ENCODE results near the gene CLDN19.
"Not testable (repeated sequence)": the region's sequence is repeated elsewhere in the genome, so short reads cannot be mapped to it uniquely, and the experiment has no call there.

CLDN19 gene

DNA sequence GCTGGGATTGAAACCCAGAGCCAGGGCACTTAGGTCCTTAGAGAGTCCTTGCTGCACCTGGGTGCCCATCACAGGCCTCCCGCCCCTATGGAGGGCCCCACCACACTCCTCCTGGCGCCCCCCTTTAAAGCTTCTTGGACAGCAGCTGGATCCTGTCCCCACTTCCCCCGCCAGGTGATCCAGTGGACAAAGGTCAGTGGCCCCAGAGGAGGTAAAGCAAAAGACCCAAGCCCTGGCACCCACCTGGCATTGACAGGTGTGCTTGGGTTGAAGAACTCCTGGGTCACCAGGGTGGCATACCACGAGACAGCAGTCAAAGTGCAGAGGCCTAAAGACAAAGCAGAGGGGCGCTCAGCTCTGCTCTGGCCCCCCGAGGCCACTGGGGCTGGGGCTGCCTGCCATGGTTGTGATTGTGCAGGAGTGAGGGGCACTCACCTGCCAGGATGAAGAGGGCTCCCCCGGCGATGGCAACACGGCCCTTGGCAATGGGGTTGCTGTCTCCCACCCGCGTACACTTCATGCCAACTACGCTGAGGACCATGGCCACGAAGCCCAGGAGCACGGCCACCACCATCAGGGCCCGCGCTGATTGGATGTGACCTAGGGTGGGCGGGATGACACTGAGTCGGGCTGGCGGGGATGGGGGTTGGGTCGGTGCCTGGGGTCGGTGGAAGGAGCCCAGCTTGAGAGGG, 1.9 kb downstream of the CLDN19 start:
- no peak for DNase-seq (ENCODE audit: low spot score)

DNA sequence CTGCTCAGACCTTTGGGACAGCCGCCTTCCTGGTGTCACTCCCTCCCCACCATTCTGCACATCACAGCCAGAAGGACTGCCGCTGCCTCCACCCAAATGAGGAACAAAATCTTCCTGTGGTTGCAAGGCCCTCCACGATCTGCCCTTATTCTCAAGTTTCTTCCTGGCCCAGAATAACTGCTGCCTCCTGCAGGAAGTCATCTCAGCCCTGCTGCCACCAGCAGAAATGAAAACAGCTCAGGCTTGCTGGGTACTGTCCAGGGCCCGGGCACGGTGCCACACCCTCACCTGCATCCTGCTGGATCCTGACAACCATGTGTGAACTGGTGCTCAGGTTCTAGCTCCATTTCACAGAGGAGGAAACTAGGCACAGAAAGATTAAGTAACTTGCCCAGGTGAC, 2.8 kb downstream of the CLDN19 start:
- no peak for DNase-seq (ENCODE audit: low spot score)

DNA sequence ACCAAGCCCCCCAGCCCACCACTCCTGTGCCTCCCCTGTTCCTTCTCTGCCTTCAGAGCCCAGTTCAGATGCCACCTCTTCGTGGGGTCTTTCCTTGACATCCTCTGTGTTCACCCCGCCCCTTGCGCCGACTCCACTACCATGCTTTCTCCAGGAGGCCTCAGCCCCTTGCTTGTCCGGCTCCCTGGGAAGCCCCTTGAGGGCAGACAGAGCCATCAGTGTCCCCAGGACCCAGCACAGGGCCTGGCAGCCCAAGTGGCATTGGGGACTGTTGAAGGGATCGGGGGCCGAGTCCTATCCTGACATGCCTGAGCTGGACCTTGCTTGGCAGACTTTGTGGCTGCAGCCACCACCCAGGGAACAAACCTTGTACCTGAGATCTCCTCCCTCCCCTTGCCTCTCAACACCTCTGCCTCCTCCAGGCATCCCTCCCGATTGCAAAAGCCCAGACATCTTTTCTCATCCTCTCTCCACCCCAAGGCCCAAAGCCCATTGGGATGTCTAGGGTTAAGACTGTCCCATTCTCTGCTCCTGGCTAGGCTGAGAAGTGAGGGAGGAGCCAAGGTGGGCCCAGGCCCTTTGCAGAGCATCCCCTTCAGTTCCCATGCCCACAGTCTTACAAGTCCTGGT, 3.4 kb downstream of the CLDN19 start:
- no peak for DNase-seq (ENCODE audit: low spot score)

DNA sequence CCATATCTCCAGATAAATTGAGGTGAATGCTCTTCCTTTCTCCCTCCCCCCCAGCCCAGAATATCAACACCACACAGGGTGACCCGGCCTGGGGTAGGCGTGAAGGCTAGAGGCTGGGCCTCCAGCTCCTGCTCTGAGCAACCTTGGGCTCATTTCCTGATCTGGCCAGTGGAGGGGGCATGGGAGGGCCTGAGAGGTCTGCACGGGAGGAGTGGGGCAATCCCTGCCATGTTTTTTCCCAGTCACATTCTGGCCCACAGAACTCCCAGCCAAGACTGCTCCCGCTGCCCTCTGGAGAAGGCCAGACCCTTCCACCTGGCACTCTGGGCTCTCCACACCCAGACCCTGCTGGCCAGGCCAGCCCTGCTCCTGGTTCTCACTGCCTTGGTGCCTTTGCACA, 3.9 kb downstream of the CLDN19 start:
- DNase-seq (ENCODE audit: low spot score) = peak; percentile 45

DNA sequence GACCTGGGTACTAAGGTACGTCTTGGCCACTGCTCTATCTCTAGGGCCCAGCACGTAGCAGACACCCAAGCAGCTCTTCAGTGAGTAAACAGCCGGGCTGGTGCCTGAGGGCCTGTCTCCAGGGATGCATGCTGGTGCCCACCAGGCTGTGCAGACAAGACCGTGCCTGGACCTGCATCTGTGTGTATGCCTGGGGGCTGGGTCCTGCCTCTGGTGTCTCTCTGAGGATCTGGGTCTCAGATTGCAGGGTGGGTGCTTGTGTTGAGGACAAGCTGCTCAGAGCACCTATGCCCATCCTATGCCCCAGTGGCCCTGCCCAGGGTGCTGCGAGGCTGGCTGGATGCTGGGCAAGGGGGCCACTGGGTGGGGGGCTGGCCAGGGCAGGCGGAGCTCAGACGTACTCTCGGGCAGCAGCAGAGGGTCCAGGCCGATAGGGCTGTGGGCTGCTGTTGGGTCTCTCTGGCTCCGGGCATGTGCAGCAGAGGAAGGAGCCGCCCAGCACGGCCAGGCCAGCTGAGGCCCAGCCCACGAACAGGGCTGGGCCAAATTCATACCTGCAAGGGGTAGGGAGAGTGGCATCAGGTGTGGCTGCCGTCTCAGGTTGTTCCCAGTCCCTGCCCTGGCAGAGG, 4.4 kb downstream of the CLDN19 start:
- DNase-seq (ENCODE audit: low spot score) = no peak

DNA sequence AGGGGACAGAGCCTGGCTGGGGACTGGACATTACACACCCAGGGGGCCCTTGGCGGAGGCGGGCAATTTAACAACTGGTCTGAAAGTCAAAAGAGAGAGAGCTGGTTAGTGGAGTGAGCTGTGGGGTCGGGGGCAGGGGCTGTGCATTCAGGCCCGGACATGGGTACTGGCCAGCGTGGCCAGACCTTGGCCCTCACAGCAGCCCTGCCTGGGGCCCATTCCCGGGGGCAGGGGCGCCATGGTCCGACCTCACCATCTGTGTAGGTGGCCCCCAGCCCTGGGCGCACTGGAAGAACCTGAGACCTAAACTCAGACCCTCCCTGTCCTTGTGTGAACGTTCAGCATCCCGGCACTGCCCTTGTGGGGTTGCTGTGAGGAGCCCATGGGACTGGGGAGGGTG, 5.0 kb downstream of the CLDN19 start:
- DNase-seq (ENCODE audit: low spot score) = no peak

DNA sequence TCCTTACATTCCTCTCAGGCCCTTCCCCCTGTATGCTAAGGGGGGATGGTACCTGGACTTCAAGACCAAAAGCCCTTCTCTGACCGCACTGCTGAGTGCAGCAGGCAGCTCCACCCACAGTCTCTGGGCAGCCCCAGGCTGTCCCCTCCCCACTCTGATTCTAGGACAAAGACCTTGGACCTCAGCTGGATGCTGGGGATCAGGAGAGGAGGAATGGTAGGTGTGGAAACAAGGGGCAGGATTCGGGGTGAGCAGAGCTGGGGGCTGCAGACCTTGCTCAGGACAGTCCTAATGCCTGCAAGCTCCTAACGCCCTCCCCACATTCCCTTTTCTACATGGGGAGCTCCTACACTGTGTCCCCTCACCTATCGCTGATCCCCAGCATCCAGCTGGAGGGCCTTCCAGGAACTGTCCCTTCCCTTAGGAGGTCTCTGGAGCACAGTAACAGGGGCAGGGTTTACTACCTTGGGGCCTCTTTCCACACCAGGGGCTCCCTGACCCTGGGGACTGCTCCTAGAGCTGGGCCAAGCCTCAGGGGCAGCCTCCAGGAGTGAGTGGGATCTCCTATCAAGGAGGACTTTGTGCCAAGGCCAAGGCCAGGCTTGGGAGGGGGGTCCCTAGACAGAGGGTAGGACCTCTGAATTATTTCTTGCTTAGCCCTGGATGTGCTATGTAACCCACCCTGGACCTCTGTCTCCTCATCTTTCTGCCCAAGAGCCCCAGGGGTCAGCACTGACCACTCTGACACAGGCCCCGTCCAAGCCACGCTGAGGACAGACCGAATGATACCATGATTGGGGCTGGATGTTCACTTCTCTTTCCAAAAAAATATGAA, 5.6 kb downstream of the CLDN19 start:
- DNase-seq (ENCODE audit: low spot score) = no peak

DNA sequence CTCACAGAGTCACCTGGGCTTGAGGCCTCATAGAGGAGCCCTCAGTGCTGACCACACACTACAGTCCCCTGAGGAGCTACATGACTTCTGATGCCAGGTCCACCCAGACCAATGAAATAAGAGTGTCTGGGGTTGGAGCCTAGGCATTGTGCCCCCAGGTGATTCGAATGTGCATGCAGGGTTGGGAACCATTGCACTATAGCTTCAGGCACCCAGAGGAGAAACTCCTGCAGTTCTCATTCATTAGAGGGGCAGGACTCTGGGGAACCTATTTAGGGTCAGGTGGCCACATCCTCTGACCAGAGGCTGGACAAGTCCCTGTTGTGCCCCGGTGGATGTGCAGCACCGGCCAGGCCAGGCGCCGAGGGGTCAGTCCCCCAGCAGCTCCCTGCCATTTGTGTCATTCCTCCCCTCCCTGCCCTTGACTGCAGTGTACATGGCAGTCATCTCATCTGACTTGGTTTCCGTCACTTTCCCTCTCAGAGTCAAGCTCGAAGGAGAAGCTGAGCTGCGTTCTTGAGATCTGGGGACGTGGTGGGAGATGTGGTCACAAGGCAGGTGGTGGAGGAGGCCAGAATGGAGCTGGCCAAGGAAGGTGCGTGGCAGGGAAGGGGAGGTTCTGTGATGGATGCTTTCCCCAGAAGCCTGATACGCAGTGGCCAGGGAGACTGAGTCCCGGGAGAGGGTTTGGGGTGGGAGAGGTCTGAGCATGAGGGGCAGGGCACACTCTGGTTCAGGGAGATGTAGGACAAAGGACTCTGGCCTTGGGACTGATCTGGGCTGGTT, 6.4 kb downstream of the CLDN19 start:
- no peak for DNase-seq (ENCODE audit: low spot score)

DNA sequence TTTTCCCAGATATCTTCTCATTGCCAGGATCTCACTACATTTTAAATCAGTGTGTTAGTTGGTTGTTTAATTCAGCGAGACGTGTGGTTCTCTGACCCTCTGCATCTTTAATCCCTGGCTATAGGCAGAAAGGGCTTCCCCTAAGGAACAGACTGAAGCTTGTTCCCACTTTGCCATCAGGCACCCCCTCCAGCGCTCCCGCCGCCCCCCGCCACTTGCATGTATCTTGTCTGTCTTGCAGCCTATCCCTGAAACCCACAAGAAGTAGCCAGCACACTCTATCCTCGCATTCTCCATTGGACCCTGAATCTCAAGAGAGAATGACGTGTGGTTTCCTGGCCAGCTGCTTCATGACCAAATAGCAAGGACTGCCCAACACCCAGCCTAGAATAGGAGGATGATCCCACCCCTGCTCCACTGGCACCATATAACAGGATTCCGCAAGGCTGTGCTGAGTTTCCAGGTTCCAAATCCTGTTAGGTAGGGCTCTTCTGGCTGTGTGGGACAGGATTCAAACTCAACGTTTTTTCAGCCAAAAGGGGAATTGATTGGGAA, 7.8 kb downstream of the CLDN19 start:
- no peak for DNase-seq (ENCODE audit: low spot score)

DNA sequence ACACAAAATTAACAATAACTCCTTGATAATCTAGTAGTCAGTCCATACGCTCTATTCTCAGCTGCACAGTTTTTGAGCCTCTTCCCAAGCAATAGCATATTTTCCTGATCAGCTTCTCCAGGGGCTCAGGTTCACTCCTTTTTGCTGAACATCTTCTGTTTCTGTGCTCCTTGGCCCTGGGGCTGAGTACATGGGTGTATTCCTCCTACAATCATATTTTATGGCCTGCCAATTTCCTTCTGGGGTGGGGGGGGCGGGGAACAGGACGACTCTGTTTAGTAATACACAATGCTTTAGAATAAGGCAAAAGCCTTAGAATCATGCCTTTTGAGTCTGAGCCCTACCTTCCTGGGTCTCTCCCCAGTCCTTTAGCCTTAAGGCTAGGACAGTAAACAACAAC, 8.5 kb downstream of the CLDN19 start:
- DNase-seq (ENCODE audit: low spot score) = no peak

DNA sequence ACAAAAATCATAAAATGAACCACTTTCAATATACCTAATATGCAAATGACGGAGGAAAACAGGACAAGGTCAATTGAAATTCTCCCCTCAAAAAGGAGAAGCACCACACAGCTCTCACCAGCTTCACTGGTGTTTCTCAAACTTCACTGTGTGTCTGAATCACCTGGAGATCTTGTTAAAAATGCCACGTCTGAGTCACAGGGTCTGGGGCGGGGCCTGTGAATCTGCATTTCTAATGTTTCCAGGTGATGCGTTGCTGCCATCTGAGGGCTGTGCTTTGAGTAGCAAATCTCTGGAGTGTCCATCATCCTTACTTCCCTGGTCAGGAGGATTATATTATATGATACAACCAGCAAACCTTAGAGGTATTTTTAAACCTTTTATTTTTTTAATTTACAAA, 9.0 kb downstream of the CLDN19 start:
- DNase-seq (ENCODE audit: low spot score) = no peak

DNA sequence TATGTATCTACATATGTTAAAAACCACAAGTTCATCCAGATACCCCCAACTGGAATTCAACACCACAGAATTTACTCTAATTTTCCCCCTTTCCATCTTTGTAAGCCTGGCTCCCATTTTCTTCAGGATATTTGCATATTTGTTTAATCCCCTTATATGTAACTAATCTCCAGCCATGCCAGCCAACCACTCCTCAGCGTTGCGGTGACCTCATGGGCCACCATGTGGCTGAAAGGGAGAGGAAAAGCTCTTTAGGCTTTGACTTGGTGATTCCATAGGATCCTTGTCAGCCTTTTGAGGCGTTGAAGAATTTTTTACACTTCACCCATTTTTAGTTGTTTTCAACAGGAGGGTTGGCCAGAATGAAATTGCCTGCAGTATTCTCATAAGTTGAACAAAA, 10.0 kb downstream of the CLDN19 start:
- no peak for DNase-seq (ENCODE audit: low spot score)

DNA sequence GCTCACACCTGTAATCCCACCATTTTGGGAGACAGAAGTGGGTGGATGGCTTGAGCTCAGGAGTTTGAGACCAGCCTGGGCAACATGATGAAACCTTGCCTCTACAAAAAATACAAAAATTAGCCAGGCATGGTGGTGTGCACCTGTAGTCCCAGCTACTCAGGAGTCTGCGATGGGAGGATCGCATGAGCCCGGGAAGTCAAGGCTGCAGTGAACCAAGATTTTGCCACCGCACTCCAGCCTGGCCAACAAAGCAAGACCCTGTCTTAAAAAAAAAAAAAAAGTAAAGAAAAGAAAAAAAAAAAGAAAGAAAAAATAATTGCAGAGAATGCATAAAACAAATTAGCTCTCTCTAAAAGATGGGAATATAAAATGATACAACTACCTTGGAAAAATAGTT, 14.2 kb downstream of the CLDN19 start:
- DNase-seq (ENCODE audit: low spot score) = not testable (repeated sequence)

DNA sequence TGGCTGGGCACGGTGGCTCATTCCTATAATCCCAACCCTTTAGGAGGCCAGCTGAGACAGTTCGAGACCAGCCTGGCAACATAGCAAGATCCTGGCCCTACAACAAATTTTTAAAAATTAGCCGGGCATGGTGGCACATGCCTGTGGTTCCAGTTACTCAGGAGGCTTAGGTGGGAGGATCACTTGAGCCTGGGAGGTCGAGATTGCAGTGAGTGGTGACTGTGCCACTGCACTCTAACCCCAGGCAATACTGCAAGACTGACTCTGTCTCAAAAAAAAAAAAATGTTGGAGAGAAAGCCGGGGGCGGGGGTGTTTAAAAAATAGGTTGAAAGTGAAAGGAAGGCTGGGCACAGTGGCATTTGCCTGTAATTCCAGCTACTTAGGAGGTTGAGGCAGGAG, 16.5 kb downstream of the CLDN19 start:
- DNase-seq (ENCODE audit: low spot score) = no peak

DNA sequence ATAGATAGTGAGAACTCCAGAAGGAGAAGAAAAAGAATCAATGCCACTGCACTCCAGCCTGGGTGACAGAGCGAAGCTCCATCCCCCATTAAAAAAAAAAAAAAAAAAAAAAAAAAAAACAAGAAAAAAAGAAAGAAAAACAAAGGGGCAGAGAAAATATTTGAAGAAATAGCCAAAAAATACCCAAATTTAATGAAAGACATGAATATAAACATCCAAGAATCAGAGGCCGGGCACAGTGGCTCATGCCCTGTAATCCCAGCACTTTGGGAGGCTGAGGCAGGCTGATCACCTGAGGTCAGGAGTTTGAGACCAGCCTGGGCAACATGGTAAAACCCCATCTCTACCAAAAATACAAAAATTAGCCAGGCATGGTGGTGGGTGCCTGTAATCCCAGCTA, 17.6 kb downstream of the CLDN19 start:
- not testable (repeated sequence) for DNase-seq (ENCODE audit: low spot score)

DNA sequence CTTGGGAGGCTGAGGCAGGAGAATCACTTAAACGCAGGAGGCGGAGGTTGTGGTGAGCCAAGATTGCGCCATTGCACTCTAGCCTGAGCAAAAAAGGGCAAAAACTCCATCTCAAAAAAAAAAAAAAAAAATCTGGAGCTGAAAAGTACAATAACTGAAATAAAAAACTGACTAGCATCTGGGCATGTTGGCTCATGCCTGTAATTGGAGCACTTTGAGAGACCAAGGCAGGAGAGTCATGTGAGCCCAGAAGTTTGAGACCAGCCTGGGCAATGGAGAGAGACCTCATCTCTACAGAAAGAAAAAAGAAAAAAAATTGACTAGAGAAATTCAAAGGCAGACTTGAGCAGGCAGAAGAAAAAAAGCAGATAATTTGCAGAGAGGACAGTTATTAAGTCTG, 18.1 kb downstream of the CLDN19 start:
- no peak for DNase-seq (ENCODE audit: low spot score)

DNA sequence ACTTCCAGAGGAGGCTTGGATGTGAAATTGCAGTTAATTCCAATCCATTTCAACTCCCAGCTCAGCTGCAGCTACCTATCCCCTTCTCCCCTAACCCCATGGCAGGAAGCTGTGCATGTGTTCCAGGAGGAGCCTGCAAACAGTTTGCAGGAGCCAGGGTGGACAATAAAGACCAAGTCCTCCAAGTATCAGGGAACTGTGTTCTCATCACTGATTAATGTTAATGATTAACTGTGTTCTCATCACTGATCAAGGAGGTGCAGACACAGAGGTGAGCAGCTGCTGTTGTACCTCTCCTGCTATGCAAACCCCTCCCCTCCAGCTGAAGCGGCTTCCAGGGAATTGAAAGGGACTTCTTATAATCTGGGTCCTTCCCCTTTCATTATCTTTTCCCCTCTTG, 19.2 kb downstream of the CLDN19 start:
- DNase-seq (ENCODE audit: low spot score) = no peak

DNA sequence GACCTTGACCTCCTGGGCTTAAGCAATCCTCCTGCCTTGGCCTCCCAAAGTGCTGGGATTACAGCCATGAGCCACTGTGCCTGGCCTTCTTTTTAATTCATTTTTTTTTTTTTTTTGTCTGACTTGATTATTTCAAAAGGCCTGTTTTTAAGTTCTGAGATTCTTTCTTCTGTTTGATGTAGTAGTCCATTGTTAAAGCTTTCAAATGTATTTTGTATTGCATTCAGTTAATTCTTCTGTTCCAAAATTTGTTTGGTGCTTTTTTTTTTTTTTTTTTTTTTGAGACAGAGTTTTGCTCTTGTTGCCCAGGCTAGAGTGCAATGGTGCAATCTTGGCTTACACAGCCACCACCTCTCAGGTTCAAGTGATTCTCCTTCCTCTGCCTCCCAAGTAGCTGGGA, 25.6 kb downstream of the CLDN19 start:
- DNase-seq (ENCODE audit: low spot score) = not testable (repeated sequence)

DNA sequence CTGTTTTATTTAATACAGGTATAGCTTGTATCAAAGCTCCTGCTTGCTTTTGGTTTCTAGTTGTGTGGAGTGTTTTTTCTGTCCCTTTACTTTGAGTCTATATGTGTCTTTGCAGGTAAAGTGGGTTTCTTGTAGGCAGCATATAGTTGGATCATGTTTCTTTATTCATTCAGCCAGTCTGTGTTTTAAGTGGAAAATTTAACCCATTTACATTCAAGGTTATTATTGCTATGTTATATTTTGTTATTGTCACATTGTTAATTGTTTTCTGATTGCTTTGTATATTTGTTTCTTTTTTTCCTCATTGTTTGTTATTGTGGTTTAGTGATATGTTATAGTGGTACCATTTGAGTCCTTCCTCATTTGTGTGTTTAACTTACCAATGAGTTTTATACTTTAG, 26.7 kb downstream of the CLDN19 start:
- no peak for DNase-seq (ENCODE audit: low spot score)

DNA sequence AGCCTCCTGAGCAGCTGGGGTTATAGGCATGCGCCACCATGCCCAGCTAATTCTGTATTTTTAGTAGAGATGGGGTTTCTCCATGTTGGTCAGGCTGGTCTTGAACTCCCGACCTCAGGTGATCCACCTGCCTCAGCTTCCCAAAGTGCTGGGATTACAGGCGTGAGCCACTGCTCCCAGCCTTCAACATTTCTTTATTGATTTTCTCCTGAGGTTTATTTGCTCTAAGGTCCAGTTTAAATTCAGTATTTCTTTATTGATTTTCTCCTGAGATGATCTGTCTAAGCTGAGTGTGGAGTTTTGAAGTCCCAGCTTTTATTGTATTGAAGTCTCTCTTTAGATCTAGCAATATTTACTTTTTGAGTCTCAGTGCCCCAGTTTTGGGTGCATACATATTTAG, 27.2 kb downstream of the CLDN19 start:
- not testable (repeated sequence) for DNase-seq (ENCODE audit: low spot score)

DNA sequence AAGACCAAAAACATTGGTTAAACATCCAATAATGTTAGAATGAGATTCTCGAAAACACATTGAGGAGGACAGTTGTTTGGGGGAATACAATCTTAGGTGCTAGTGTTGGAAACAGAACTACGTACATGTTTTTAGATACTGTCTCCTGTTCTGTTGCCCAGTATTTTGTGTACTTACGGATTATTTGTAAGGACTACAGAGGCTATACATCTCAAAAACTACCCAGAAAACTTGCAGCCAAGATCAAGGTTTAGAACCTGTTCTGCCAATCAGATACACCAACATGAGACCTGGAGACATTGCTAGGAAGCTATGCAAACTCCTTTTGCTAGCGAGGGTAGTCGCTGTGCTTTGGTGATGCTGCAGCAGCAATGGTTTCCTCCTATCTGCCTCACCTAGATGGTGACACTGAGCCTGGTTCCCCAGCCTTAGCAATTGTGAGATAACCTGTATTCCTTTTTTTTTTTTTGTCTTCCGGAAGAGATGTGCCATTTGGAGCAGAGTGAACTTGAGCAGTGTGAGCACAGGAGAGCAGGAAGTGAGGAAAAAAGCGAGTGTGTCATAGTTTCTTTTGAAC, 36.1 kb downstream of the CLDN19 start:
- no peak for DNase-seq (ENCODE audit: low spot score)
